GM10248 (cell line): ENCODE data around the gene SIVA1.

Experiments used
- CTCF ChIA-PET: fragments of 300-600 bp; sonication (Branson Sonifier 250); formaldehyde crosslinking; extraction: SDS; loops from one replicate; lab custom pipeline; 2021; ENCODE audit warnings: antibody characterized with exemption; lab: Yijun Ruan, JAX
- POLR2A ChIA-PET: fragments of 350-650 bp; sonication (Branson Sonifier 250); formaldehyde crosslinking; extraction: SDS; loops from one replicate; lab custom pipeline; 2020; ENCODE audit warnings: antibody characterized with exemption; lab: Yijun Ruan, JAX
- DNase-seq: peaks from one replicate; pipeline ENCODE4 v3.0.0; 2012; ENCODE audit errors: extremely low spot score
- CTCF ChIP-seq: IDR thresholded peaks from 2 replicates; pipeline ENCODE4 v1.5.1; 2012; ENCODE audit warnings: mild to moderate bottlenecking, low read depth; ENCODE audit errors: extremely low read depth, missing control alignments, control extremely low read depth

The SIVA1 gene

GRCh38 chr14:104752735-104753527, at the start of gene SIVA1:
Gene SIVA1 (plus strand): TSS chr14:104753147. CDS start chr14:104753202, 55 bp downstream.
- CTCF ChIA-PET, result interaction anchor here (0.7 to 14.3 kb wide), 6 partner anchors 10 to 305 kb away, joined by 3 to 136 read pairs (median 6); no protein-coding TSS in a partner anchor
- peak; percentile 100 for DNase-seq
- no peak for TF ChIP-seq CTCF
- POLR2A ChIA-PET, result interaction anchor here (0.7 to 1.4 kb wide), 5 partner anchors 16 to 120 kb away, joined by 3 to 5 read pairs (median 3); no protein-coding TSS in a partner anchor

DNA sequence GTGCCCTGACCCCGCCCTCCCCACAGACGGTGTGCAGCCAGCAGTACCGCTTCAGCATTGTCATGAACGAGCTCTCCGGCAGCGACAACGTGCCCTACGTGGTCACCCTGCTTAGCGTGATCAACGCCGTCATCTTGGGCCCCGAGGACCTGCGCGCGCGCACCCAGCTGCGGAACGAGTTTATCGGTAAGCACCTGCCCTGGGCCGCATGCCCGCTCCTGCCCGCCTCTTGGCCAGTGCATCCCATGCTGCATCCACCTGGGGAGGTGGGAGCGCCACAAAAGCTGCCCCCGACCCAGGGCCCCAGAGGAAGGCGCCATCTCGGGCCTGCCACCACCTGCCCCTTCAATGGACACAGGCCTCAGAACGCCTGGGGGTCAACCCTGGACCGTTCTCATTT, 49.7 kb upstream of the SIVA1 start:
- ChIA-PET CTCF (interaction anchor here (0.8 to 1.0 kb wide), 2 partner anchors 22 to 45 kb away, joined by 3 to 4 read pairs; no protein-coding TSS in a partner anchor), POLR2A (no interaction called here)
- TF ChIP-seq CTCF, result no peak
- no peak for DNase-seq

DNA sequence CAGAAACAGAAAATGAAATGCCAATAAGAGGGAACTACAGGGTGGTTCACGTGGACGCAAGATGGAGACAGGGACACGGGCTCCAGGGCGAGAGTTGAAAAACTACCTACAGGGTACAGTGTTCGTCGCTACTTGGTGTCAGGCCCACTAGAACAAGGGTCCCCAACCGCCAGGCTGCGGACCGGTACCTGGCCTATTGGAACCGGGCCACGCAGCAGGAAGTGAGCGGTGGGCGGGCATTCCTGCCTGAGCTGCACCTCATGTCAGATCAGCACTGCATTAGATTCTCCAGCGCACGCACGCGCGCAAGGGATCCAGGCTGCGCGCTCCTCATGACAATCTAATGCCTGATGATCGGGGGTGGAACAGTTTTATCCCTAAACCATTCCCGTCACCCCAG, 48.7 kb upstream of the SIVA1 start:
- TF ChIP-seq CTCF, result no peak
- ChIA-PET CTCF (interaction anchor here (0.8 kb wide), 1 partner anchor 46 kb away, joined by 4 read pairs; no protein-coding TSS in a partner anchor), POLR2A (no interaction called here)
- DNase-seq, result no peak

DNA sequence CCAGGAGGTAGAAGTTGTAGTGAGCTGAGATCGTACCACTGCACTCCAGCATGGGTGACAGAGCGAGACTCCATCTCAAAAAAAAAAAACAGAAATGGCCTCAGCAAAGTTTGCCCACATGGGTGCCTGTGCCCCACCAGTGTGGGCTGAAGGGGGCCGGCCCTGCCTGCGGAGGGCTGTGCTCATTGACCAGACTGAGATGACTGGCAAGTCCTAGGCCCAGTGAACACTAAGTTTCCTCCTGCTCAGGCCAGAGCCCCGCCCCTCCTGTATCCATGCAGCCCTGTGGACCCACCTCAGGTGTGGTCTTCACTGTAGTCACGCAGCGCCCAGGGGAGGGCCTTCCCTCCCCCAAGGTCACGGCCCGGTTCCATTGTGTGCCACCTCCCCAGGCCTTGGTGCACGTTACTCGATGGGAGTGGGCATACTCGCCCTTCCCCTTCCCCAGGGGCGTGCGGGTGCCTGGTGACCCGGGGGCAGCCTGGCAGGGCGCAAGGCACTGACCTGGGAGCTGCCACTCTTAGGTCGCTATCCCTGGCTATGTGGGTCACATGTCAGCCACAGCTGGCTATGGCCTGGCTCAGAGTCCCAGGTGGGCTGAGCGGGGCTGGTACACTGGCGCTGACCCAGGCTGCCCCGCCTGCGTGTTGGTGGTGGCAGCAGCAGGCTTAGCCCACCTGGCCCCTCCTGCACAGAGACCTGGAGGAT, 47.5 kb upstream of the SIVA1 start:
- ChIA-PET CTCF (interaction anchor here (1.2 to 4.7 kb wide), 3 partner anchors 13 to 28 kb away, joined by 3 to 24 read pairs (median 5); partner anchors contain the start of gene ADSS1), POLR2A (no interaction called here)
- no peak for DNase-seq
- no peak for TF ChIP-seq CTCF

DNA sequence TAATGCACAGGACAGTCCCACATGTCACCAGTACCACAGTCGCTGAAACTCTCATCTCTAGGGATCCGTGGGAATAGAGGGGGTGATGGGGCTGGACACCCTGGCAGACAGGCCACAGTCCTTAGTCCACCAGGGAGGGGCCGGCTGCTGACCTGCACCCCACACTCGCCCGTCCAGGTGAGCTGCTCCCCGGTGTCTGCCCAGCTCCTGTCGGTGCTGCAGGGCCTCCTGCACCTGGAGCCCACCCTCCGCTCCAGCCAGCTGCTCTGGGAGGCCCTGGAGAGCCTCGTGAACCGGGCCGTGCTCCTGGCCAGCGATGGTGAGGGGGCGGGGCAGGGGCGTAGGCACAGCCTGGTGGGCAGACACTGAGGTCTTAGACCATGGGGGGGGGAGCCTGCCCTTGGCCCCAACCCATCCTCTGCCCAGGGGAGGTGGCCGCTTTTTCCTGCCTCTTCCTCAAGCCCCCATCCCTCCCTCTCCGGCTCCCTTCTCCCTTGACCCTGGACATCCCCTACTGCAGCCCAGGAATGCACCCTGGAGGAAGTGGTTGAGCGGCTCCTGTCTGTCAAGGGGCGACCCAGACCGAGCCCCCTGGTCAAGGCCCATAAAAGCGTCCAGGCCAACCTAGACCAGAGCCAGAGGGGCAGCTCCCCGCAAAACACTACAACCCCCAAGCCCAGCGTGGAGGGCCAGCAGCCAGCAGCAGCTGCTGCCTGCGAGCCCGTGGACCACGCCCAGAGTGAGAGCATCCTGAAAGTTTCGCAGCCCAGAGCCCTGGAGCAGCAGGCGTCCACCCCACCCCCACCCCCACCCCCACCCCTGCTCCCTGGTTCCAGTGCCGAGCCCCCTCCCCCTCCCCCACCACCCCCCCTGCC, 46.0 kb upstream of the SIVA1 start:
- TF ChIP-seq CTCF, result no peak
- CTCF ChIA-PET, result interaction anchor here (1.2 to 4.7 kb wide), 5 partner anchors 13 to 56 kb away, joined by 3 to 24 read pairs (median 5); partner anchors contain the start of gene ADSS1
- no peak for DNase-seq
- POLR2A ChIA-PET, result no interaction called here
